Activated T-cell treated with anti-CD3 and anti-CD28 coated beads, Interleukin-2, amount 50 U/mL, for 24 hours (primary cell): ENCODE data around the gene ZNF280B.

Source experiments
- DNase-seq: peaks from one replicate; pipeline ENCODE4 v3.0.0-alpha.2; 2020
- H3K27ac Mint-ChIP-seq: 2 replicates; pipeline ENCODE4 v1.8.0; 2020; ENCODE audit warnings: mild to moderate bottlenecking, mixed read lengths
- H3K27me3 Mint-ChIP-seq: 2 replicates; pipeline ENCODE4 v1.8.0; 2020; ENCODE audit warnings: mixed read lengths
- H3K36me3 Mint-ChIP-seq: 2 replicates; pipeline ENCODE4 v1.8.0; 2020; ENCODE audit warnings: low read depth, mixed read lengths
- H3K4me1 Mint-ChIP-seq: 2 replicates; pipeline ENCODE4 v1.8.0; 2020; ENCODE audit warnings: low read depth, mixed read lengths
- H3K4me3 Mint-ChIP-seq: 2 replicates; pipeline ENCODE4 v1.8.0; 2020; ENCODE audit warnings: mild to moderate bottlenecking, moderate library complexity, mixed read lengths
- H3K9me3 Mint-ChIP-seq: 2 replicates; pipeline ENCODE4 v1.8.0; 2020; ENCODE audit warnings: mixed read lengths

Gene ZNF280B

GRCh38 chr22:22508274-22509176 lies at the start of gene ZNF280B:
Gene ZNF280B, minus strand, starts transcription at chr22:22508742. Its CDS starts 19,344 bp downstream, at chr22:22489398.
- peaks cover 39% of the 10 kb centered on the region for H3K36me3 Mint-ChIP-seq
- peak within 1 kb of the TSS; percentile 52 for H3K27ac Mint-ChIP-seq
- no peaks in the 10 kb centered on the region for H3K27me3 Mint-ChIP-seq
- peak; percentile 91 for DNase-seq
- peak within 1 kb of the TSS; percentile 83 for H3K4me3 Mint-ChIP-seq
- peaks cover 24% of the 10 kb centered on the region for H3K4me1 Mint-ChIP-seq
- peaks cover 15% of the 10 kb centered on the region for H3K9me3 Mint-ChIP-seq

GRCh38 chr22:22556995-22557925 lies 48.7 kb upstream of the ZNF280B start:
- DNase-seq, result no peak
- no peak overlapping the region for H3K4me3 Mint-ChIP-seq
- no peak overlapping the region for H3K27ac Mint-ChIP-seq
- H3K36me3 Mint-ChIP-seq, result no peaks in the 10 kb centered on the region
- H3K27me3 Mint-ChIP-seq, result peaks cover 4% of the 10 kb centered on the region
- no peaks in the 10 kb centered on the region for H3K9me3 Mint-ChIP-seq
- peaks cover 4% of the 10 kb centered on the region for H3K4me1 Mint-ChIP-seq

GRCh38 chr22:22556578-22556977 lies 48.0 kb upstream of the ZNF280B start:
- Mint-ChIP-seq H3K9me3 (no peaks in the 10 kb centered on the region), H3K36me3 (no peaks in the 10 kb centered on the region), H3K27ac (no peak overlapping the region), H3K27me3 (peaks cover 4% of the 10 kb centered on the region), H3K4me1 (peaks cover 4% of the 10 kb centered on the region), H3K4me3 (no peak overlapping the region)
- DNase-seq, result no peak

- Mint-ChIP-seq H3K4me3 (no peak overlapping the region), H3K4me1 (peaks cover 4% of the 10 kb centered on the region), H3K9me3 (no peaks in the 10 kb centered on the region), H3K36me3 (no peaks in the 10 kb centered on the region), H3K27ac (peak overlapping the region; percentile 60), H3K27me3 (peaks cover 4% of the 10 kb centered on the region)
- DNase-seq, result no peak
Measured at GRCh38 chr22:22555596-22555995, 47.1 kb upstream of the ZNF280B start.

- peaks cover 4% of the 10 kb centered on the region for H3K4me1 Mint-ChIP-seq
- peaks cover 4% of the 10 kb centered on the region for H3K27me3 Mint-ChIP-seq
- no peaks in the 10 kb centered on the region for H3K9me3 Mint-ChIP-seq
- no peaks in the 10 kb centered on the region for H3K36me3 Mint-ChIP-seq
- no peak for DNase-seq
- no peak overlapping the region for H3K4me3 Mint-ChIP-seq
- no peak overlapping the region for H3K27ac Mint-ChIP-seq
Measured at GRCh38 chr22:22554587-22555284, 46.2 kb upstream of the ZNF280B start.

GRCh38 chr22:22553735-22554586 lies 45.4 kb upstream of the ZNF280B start:
- Mint-ChIP-seq H3K27me3 (peaks cover 1% of the 10 kb centered on the region), H3K4me3 (no peak overlapping the region), H3K36me3 (no peaks in the 10 kb centered on the region), H3K4me1 (peaks cover 1% of the 10 kb centered on the region), H3K27ac (no peak overlapping the region), H3K9me3 (no peaks in the 10 kb centered on the region)
- DNase-seq, result no peak

- no peaks in the 10 kb centered on the region for H3K4me1 Mint-ChIP-seq
- no peak overlapping the region for H3K27ac Mint-ChIP-seq
- no peaks in the 10 kb centered on the region for H3K9me3 Mint-ChIP-seq
- no peaks in the 10 kb centered on the region for H3K27me3 Mint-ChIP-seq
- H3K4me3 Mint-ChIP-seq, result no peak overlapping the region
- no peak for DNase-seq
- no peaks in the 10 kb centered on the region for H3K36me3 Mint-ChIP-seq
Measured at GRCh38 chr22:22553141-22553540, 44.6 kb upstream of the ZNF280B start.

- H3K27me3 Mint-ChIP-seq, result no peaks in the 10 kb centered on the region
Measured at GRCh38 chr22:22552630-22553029, 44.1 kb upstream of the ZNF280B start.

GRCh38 chr22:22550789-22551434 lies 42.4 kb upstream of the ZNF280B start:
- no peak overlapping the region for H3K4me3 Mint-ChIP-seq
- H3K36me3 Mint-ChIP-seq, result no peaks in the 10 kb centered on the region
- DNase-seq, result no peak
- no peaks in the 10 kb centered on the region for H3K9me3 Mint-ChIP-seq
- no peaks in the 10 kb centered on the region for H3K27me3 Mint-ChIP-seq
- H3K27ac Mint-ChIP-seq, result no peak overlapping the region
- no peaks in the 10 kb centered on the region for H3K4me1 Mint-ChIP-seq

More at GRCh38 chr22:22552630-22553029, 44.1 kb upstream of the ZNF280B start:
- Mint-ChIP-seq H3K36me3 (no peaks in the 10 kb centered on the region), H3K9me3 (no peaks in the 10 kb centered on the region), H3K4me1 (no peaks in the 10 kb centered on the region), H3K27ac (no peak overlapping the region), H3K4me3 (no peak overlapping the region)
- no peak for DNase-seq

- Mint-ChIP-seq H3K36me3 (no peaks in the 10 kb centered on the region), H3K4me3 (no peak overlapping the region), H3K27me3 (no peaks in the 10 kb centered on the region)
Measured at GRCh38 chr22:22548910-22549309, 40.4 kb upstream of the ZNF280B start.

GRCh38 chr22:22548317-22548716 lies 39.8 kb upstream of the ZNF280B start:
- Mint-ChIP-seq H3K27ac (no peak overlapping the region), H3K9me3 (no peaks in the 10 kb centered on the region), H3K36me3 (no peaks in the 10 kb centered on the region), H3K27me3 (no peaks in the 10 kb centered on the region), H3K4me1 (no peaks in the 10 kb centered on the region), H3K4me3 (no peak overlapping the region)
- DNase-seq, result no peak

More at GRCh38 chr22:22548910-22549309, 40.4 kb upstream of the ZNF280B start:
- Mint-ChIP-seq H3K4me1 (no peaks in the 10 kb centered on the region), H3K9me3 (no peaks in the 10 kb centered on the region), H3K27ac (no peak overlapping the region)
- DNase-seq, result no peak

GRCh38 chr22:22547692-22548300 lies 39.3 kb upstream of the ZNF280B start:
- Mint-ChIP-seq H3K36me3 (no peaks in the 10 kb centered on the region), H3K9me3 (no peaks in the 10 kb centered on the region), H3K27ac (no peak overlapping the region), H3K4me1 (no peaks in the 10 kb centered on the region), H3K27me3 (no peaks in the 10 kb centered on the region), H3K4me3 (no peak overlapping the region)
- no peak for DNase-seq

- Mint-ChIP-seq H3K27ac (no peak overlapping the region), H3K36me3 (no peaks in the 10 kb centered on the region), H3K27me3 (no peaks in the 10 kb centered on the region), H3K4me1 (no peaks in the 10 kb centered on the region), H3K9me3 (no peaks in the 10 kb centered on the region), H3K4me3 (no peak overlapping the region)
- DNase-seq, result no peak
Measured at GRCh38 chr22:22547226-22547625, 38.7 kb upstream of the ZNF280B start.
